GM12873 (cell line): ENCODE data around the gene MAPK13.

ENCODE experiments used
- TF ChIP-seq, protein P1 (sequence below): IDR thresholded peaks from 2 replicates; pipeline ENCODE4 v1.5.1; 2012; ENCODE audit warnings: low read depth, mild to moderate bottlenecking, moderate library complexity, low read length, control low read depth; ENCODE audit not compliant: insufficient read depth; ENCODE audit errors: missing control alignments

MAPK13 gene

DNA sequence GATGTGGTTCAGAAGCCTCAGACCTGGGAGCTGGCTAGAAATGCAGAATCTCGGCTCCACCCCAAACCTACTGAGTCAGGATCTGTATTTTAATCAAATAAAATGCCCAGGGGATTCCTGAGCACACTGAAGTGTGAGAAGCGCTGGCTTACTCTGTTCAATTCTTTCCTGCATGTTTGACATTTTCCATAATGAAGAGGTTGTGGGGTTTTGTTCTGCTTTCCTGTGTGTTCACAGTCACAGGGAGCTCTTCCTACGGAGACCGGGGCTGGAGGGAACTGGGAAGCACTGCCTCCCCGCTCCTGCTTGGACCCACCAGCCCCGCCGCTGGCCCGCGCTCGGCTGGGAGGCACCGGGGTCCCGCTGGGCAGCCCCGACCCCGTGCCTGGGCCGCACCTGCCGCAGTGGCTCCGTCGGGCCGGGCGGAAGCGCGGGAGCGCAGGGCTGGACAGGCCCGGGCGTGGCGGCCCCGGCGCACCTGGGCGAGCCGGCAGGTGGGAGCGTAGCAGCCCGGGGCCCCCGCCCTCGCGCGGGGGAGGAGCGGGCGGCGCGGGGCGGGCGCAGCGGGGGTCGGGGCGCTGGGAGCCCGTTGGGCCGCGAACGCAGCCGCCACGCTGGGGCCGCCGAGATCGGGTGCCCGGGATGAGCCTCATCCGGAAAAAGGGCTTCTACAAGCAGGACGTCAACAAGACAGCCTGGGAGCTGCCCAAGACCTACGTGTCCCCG lies at the start of gene MAPK13:
Gene MAPK13 (plus strand): TSS at position 573 of the 726 bp plus-strand sequence. CDS start 70 bp downstream, at position 643.
- TF ChIP-seq, protein P1, sequence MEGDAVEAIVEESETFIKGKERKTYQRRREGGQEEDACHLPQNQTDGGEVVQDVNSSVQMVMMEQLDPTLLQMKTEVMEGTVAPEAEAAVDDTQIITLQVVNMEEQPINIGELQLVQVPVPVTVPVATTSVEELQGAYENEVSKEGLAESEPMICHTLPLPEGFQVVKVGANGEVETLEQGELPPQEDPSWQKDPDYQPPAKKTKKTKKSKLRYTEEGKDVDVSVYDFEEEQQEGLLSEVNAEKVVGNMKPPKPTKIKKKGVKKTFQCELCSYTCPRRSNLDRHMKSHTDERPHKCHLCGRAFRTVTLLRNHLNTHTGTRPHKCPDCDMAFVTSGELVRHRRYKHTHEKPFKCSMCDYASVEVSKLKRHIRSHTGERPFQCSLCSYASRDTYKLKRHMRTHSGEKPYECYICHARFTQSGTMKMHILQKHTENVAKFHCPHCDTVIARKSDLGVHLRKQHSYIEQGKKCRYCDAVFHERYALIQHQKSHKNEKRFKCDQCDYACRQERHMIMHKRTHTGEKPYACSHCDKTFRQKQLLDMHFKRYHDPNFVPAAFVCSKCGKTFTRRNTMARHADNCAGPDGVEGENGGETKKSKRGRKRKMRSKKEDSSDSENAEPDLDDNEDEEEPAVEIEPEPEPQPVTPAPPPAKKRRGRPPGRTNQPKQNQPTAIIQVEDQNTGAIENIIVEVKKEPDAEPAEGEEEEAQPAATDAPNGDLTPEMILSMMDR = no peak

DNA sequence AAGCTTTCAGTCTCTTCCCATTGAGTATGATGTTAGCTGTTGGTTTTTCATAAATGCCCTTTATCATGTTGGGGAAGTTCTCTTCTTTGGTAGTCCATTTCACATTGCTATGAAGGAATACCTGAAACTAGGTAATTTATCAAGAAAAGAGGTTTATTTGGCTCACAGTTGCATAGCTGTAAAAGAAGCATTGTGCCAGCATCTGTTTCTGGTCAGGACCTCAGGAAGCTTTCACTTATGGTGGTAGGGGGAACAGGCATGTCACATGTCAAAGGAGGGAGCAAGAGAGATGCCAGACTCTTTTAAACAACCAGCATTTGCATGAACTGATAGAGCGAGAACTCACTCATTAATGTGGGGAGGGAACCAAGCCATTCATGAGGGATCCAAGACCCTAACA lies 48.0 kb upstream of the MAPK13 start:
- TF ChIP-seq, protein P1 = no peak

DNA sequence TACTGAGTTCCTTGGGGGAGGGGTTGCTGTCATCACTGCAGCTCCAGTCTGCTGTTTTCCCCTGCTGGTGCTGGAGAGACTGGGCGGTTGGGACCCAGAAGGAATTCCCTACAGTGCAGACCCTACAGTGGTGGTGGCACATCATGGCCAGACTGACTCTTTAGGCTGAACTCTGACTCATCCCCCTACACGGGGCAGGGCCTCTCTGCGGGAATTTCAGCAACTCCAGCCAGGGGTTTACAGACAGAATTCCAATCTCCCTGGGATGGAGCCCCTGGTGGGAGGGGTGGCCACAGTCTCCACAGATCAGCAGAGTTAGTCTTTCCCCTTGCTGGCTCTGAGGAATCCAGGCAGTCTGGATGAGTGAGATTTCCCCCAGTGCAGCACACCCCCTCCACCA lies 46.9 kb upstream of the MAPK13 start:
- TF ChIP-seq, protein P1 = no peak

DNA sequence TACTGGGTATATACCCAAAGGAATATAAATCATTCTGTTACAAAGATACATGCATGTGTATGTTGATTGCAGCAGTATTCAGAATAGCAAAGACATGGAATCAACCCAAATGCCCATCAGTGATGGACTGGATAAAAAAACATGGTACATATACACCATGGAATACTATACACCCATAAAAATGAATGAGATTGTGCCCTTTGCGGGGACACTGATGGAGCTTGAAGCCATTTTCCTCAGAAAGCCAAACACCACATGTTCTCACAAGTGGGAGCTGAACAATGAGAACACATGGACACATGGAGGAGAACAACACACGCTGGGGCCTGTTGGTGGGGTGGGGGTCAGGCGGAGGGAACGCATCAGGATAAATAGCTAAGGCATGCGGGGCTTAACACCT lies 41.3 kb upstream of the MAPK13 start:
- TF ChIP-seq, protein P1 = no peak

DNA sequence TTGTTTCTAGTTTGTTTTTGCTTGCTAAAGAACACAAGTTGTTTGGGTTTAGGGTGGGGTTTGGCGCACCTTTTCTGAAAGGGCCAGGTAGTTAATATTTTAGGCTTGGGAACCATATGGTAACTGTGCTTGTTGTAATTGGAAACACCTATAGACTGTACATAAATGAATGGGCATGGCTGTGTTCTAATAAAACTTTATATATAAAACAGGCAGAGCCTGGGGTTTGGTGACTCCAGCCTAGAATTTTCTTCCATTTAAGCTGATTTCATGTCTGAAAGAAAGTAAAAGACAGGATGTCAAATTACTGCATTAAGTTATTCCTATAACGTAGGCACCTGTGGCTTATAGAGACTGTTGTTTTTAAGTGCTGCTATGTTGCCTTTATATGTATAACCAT lies 36.1 kb upstream of the MAPK13 start:
- TF ChIP-seq, protein P1 = no peak

DNA sequence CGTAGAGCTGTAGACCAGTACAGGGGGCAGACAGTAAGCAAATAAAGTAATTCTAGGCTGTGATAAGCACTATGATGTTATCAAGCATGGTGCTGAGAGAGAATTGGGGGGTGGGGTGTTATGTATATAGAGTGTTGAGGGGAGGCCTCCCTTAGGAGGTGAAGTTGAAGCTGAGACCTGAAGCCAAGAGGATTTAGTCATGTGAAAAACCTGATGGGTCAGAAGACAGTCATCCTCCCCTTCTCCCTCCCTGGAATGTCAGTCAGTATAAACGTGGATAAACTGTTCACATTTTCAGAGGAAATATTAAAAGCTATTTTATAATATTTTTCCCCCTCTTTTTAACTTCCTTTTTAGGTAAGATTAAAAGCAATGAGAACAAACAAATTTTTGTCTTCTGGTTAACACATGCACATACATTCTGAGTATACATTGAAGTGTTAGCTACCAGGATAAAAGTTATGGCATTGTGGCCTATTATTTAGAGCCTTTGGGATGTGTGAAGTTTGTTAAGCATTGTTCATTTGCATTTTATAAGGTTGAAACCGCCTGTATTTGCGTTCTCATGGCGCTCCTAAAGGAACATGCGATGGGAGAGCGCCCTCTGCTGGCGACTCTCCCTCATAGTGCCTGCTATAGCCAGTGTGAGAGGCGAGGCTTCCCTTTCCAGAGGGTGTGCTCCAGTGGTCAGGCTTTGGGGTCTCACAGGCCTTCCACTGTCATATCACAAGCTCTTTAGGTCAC lies 35.4 kb upstream of the MAPK13 start:
- TF ChIP-seq, protein P1 = peak; percentile 97
